Parathyroid adenoma (tissue), 2 donors: Measurements from ENCODE around the gene ENOX1.

ENCODE experiments used
- H2AFZ ChIP-seq: fragments of 300-600 bp; sonication (generic); one replicate; pipeline ENCODE4 v1.7.0; 2017; ENCODE audit warnings: antibody characterized with exemption, mild to moderate bottlenecking
- H3K27ac ChIP-seq: fragments of 300-600 bp; sonication (generic); one replicate; pipeline ENCODE4 v1.7.0; 2017
- H3K27me3 ChIP-seq: fragments of 300-600 bp; sonication (generic); one replicate; pipeline ENCODE4 v1.7.0; 2017; ENCODE audit warnings: low read length; ENCODE audit not compliant: control insufficient read depth, insufficient read depth
- H3K36me3 ChIP-seq: fragments of 300-600 bp; sonication (generic); one replicate; pipeline ENCODE4 v1.7.0; 2017; ENCODE audit warnings: low read length; ENCODE audit not compliant: control insufficient read depth, insufficient read depth
- H3K4me1 ChIP-seq: fragments of 300-600 bp; sonication (generic); one replicate; pipeline ENCODE4 v1.7.0; 2017; ENCODE audit warnings: control low read depth
- H3K4me2 ChIP-seq: fragments of 300-600 bp; sonication (generic); one replicate; pipeline ENCODE4 v1.7.0; 2017; ENCODE audit warnings: low read length
- H3K4me3 ChIP-seq: fragments of 300-600 bp; sonication (generic); one replicate; pipeline ENCODE4 v1.7.0; 2017; ENCODE audit warnings: low read depth, low read length
- H3K79me2 ChIP-seq: fragments of 300-600 bp; sonication (generic); one replicate; pipeline ENCODE4 v1.7.0; 2017; ENCODE audit warnings: control low read depth
- H3K9ac ChIP-seq: fragments of 300-600 bp; sonication (generic); one replicate; pipeline ENCODE4 v1.7.0; 2017; ENCODE audit warnings: mild to moderate bottlenecking
- H3K9me3 ChIP-seq: fragments of 300-600 bp; sonication (generic); one replicate; pipeline ENCODE4 v1.7.0; 2017; ENCODE audit warnings: low read length; ENCODE audit not compliant: control insufficient read depth
- CTCF ChIP-seq: fragments of 300-600 bp; sonication (generic); IDR thresholded peaks from one replicate; pipeline ENCODE4 v1.7.0; 2017; ENCODE audit warnings: antibody characterized with exemption, mild to moderate bottlenecking
- donor health status: primary hyperparathyroidism.

The ENOX1 gene

GRCh38 chr13:43546251-43546650 lies 240.5 kb downstream of the ENOX1 start:
- no peak overlapping the region for H3K27ac ChIP-seq
- no peaks in the 10 kb centered on the region for H3K4me1 ChIP-seq
- no peak overlapping the region for H3K4me2 ChIP-seq
- no peak overlapping the region for H3K4me3 ChIP-seq
- no peak overlapping the region for H3K9ac ChIP-seq
- no peaks in the 10 kb centered on the region for H3K9me3 ChIP-seq
- no peaks in the 10 kb centered on the region for H3K36me3 ChIP-seq
- TF ChIP-seq CTCF, result no peak
- no peak overlapping the region for H2AFZ ChIP-seq
- no peaks in the 10 kb centered on the region for H3K27me3 ChIP-seq
- H3K79me2 ChIP-seq, result no peaks in the 10 kb centered on the region

GRCh38 chr13:43545317-43545874 lies 241.4 kb downstream of the ENOX1 start:
- Histone ChIP-seq H3K4me2 (no peak overlapping the region), H3K9me3 (no peaks in the 10 kb centered on the region), H3K9ac (no peak overlapping the region), H2AFZ (no peak overlapping the region), H3K79me2 (no peaks in the 10 kb centered on the region), H3K4me3 (no peak overlapping the region), H3K27ac (no peak overlapping the region), H3K36me3 (no peaks in the 10 kb centered on the region), H3K4me1 (no peaks in the 10 kb centered on the region), H3K27me3 (no peaks in the 10 kb centered on the region)
- TF ChIP-seq CTCF, result no peak

- TF ChIP-seq CTCF, result no peak
- Histone ChIP-seq H3K27ac (no peak overlapping the region), H3K9me3 (no peaks in the 10 kb centered on the region), H3K79me2 (no peaks in the 10 kb centered on the region), H3K27me3 (no peaks in the 10 kb centered on the region), H3K9ac (no peak overlapping the region), H2AFZ (no peak overlapping the region), H3K36me3 (no peaks in the 10 kb centered on the region), H3K4me1 (no peaks in the 10 kb centered on the region), H3K4me3 (no peak overlapping the region), H3K4me2 (no peak overlapping the region)
These were observed 242.1 kb downstream of the ENOX1 start for GRCh38 chr13:43544631-43545030.

- Histone ChIP-seq H3K79me2 (no peaks in the 10 kb centered on the region), H3K9ac (no peak overlapping the region), H2AFZ (no peak overlapping the region), H3K4me3 (no peak overlapping the region), H3K4me1 (no peaks in the 10 kb centered on the region), H3K36me3 (no peaks in the 10 kb centered on the region), H3K27me3 (no peaks in the 10 kb centered on the region), H3K27ac (no peak overlapping the region), H3K9me3 (no peaks in the 10 kb centered on the region), H3K4me2 (no peak overlapping the region)
- no peak for TF ChIP-seq CTCF
These were observed 242.8 kb downstream of the ENOX1 start for GRCh38 chr13:43544011-43544410.

GRCh38 chr13:43543331-43543730 lies 243.4 kb downstream of the ENOX1 start:
- H3K9me3 ChIP-seq, result no peaks in the 10 kb centered on the region
- no peaks in the 10 kb centered on the region for H3K27me3 ChIP-seq
- no peaks in the 10 kb centered on the region for H3K36me3 ChIP-seq
- no peak overlapping the region for H3K4me3 ChIP-seq
- H3K9ac ChIP-seq, result no peak overlapping the region
- TF ChIP-seq CTCF, result no peak
- H3K27ac ChIP-seq, result no peak overlapping the region
- H2AFZ ChIP-seq, result no peak overlapping the region
- no peak overlapping the region for H3K4me2 ChIP-seq
- H3K4me1 ChIP-seq, result no peaks in the 10 kb centered on the region
- no peaks in the 10 kb centered on the region for H3K79me2 ChIP-seq
